Smooth muscle cell (in vitro differentiated cells): ENCODE data around the gene ITPR2. TPM values are rescaled to one million over a fixed set of nuclear protein-coding genes. Genes with fewer than 3 reads are reported as not detected.

Experiments used
- DNase-seq: peaks from one replicate; lab custom pipeline; 2025; ENCODE audit not compliant: unreplicated experiment; lab: John Stamatoyannopoulos, UW
- H2AFZ ChIP-seq: fragments of 200-600 bp; sonication (generic); 2 replicates; pipeline ENCODE4 v1.6.0; 2016; ENCODE audit warnings: antibody characterized with exemption, low read depth, mild to moderate bottlenecking
- H3F3A ChIP-seq: fragments of 200-600 bp; sonication (generic); 2 replicates; pipeline ENCODE4 v1.6.0; 2017; ENCODE audit warnings: antibody characterized with exemption, low read depth
- H3K27ac ChIP-seq: fragments of 200-600 bp; sonication (generic); 2 replicates; pipeline ENCODE4 v1.5.1; 2016; ENCODE audit warnings: low read depth, mild to moderate bottlenecking
- H3K27me3 ChIP-seq: fragments of 200-600 bp; sonication (generic); 2 replicates; pipeline ENCODE4 v1.6.1; 2016; ENCODE audit warnings: low read depth, mild to moderate bottlenecking
- H3K36me3 ChIP-seq: fragments of 200-600 bp; sonication (generic); 2 replicates; pipeline ENCODE4 v1.5.1; 2016; ENCODE audit warnings: low read depth
- H3K4me1 ChIP-seq: fragments of 200-600 bp; sonication (generic); 2 replicates; pipeline ENCODE4 v1.5.1; 2016; ENCODE audit warnings: low read depth
- H3K4me2 ChIP-seq: fragments of 200-600 bp; sonication (generic); 2 replicates; pipeline ENCODE4 v1.6.0; 2016; ENCODE audit warnings: mild to moderate bottlenecking
- H3K4me3 ChIP-seq: fragments of 200-600 bp; sonication (generic); 2 replicates; pipeline ENCODE4 v1.5.1; 2016; ENCODE audit warnings: mild to moderate bottlenecking
- H3K79me2 ChIP-seq: fragments of 200-600 bp; sonication (generic); 2 replicates; pipeline ENCODE4 v1.6.0; 2016; ENCODE audit warnings: low read depth, mild to moderate bottlenecking
- H3K9ac ChIP-seq: fragments of 200-600 bp; sonication (generic); 2 replicates; pipeline ENCODE4 v1.6.0; 2016; ENCODE audit warnings: low read depth
- H3K9me3 ChIP-seq: fragments of 200-600 bp; sonication (generic); replicated peaks from 2 replicates; pipeline ENCODE4 v1.5.1; 2016; ENCODE audit warnings: low read depth
- H4K20me1 ChIP-seq: fragments of 200-600 bp; sonication (generic); 2 replicates; pipeline ENCODE4 v1.6.0; 2016; ENCODE audit warnings: low read depth
- CTCF ChIP-seq: fragments of 200-600 bp; sonication (generic); IDR thresholded peaks from 2 replicates; pipeline ENCODE4 v1.5.1; 2017; ENCODE audit warnings: borderline replicate concordance, mild to moderate bottlenecking, antibody characterized with exemption; ENCODE audit not compliant: insufficient read depth, poor library complexity, severe bottlenecking
- WGBS: methylation state at CpG from one replicate; pipeline ENCODE4 v1.1.7; 2016; ENCODE audit warnings: low lambda C conversion rate; 5-methylcytosine and 5-hydroxymethylcytosine counted together
- polyA plus RNA-seq: library from polyadenylated mRNA; unstranded; fragments of >200 nt; fragmentation: Nextera tagmentation; extraction: Ambion mirVana; gene quantifications from 2 replicates; pipeline ENCODE4 v1.2.1, GENCODE V29; 2016
- total RNA-seq: library from RNA; depleted of rRNA; stranded (reverse); fragments of >200 nt; gene quantifications from 2 replicates; pipeline ENCODE4 v1.2.3, GENCODE V29; 2014

Gene ITPR2
- total and polyA plus RNA-seq, 2 experiments from 2014 or later, result 6.8 to 17.4 TPM

GRCh38 chr12:26573225-26573909 lies 259.6 kb downstream of the ITPR2 start:
- Histone ChIP-seq H3K4me2 (no peak overlapping the region), H3F3A (no peaks in the 10 kb centered on the region), H3K27ac (no peak overlapping the region), H3K79me2 (no peaks in the 10 kb centered on the region), H3K27me3 (no peaks in the 10 kb centered on the region), H3K9ac (no peak overlapping the region), H3K4me1 (no peaks in the 10 kb centered on the region), H3K36me3 (no peaks in the 10 kb centered on the region), H2AFZ (no peak overlapping the region), H3K9me3 (no peaks in the 10 kb centered on the region), H3K4me3 (no peak overlapping the region), H4K20me1 (no peaks in the 10 kb centered on the region)
- DNase-seq, result no peak
- no peak for TF ChIP-seq CTCF
- 36% methylated on average over 1 of the region's 1 CpG for WGBS

DNA sequence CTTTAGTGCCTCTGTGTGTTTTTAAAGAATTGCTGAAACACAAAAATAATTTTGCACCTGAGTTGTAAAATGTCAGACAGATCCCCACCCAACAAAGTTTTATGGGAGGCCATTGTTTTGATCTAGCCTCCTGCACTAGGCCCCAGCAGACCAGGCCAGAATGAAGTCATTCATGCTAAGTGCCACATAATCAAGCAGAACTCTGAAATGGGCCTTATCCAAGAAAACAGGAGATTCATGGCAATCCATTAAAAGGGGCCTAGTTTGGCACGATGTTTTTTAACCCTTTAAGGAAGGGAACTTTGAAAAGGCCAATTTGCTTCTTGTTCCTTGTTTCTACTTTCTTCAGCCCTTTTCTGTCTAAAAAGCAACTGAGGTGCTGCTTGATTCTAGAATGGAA lies 260.9 kb downstream of the ITPR2 start:
- Histone ChIP-seq H3K4me1 (no peaks in the 10 kb centered on the region), H3K9ac (no peak overlapping the region), H3K4me2 (no peak overlapping the region), H3K4me3 (no peak overlapping the region), H3K27me3 (no peaks in the 10 kb centered on the region), H3K36me3 (no peaks in the 10 kb centered on the region), H3K79me2 (no peaks in the 10 kb centered on the region), H3K27ac (no peak overlapping the region), H3K9me3 (no peaks in the 10 kb centered on the region), H3F3A (no peaks in the 10 kb centered on the region), H2AFZ (no peak overlapping the region), H4K20me1 (no peaks in the 10 kb centered on the region)
- no peak for TF ChIP-seq CTCF
- no peak for DNase-seq
- 15% methylated on average over 1 of the region's 1 CpG for WGBS

- Histone ChIP-seq H3K4me2 (no peak overlapping the region), H3K4me3 (no peak overlapping the region), H3K9ac (no peak overlapping the region), H4K20me1 (no peaks in the 10 kb centered on the region), H3F3A (no peaks in the 10 kb centered on the region), H2AFZ (no peak overlapping the region), H3K36me3 (no peaks in the 10 kb centered on the region), H3K27me3 (no peaks in the 10 kb centered on the region), H3K9me3 (no peaks in the 10 kb centered on the region), H3K27ac (no peak overlapping the region), H3K79me2 (no peaks in the 10 kb centered on the region), H3K4me1 (no peaks in the 10 kb centered on the region)
- no peak for DNase-seq
- WGBS, result 91% methylated on average over 3 of the region's 3 CpGs
- TF ChIP-seq CTCF, result no peak
Observed at GRCh38 chr12:26571560-26571959, 261.4 kb downstream of the ITPR2 start.

DNA sequence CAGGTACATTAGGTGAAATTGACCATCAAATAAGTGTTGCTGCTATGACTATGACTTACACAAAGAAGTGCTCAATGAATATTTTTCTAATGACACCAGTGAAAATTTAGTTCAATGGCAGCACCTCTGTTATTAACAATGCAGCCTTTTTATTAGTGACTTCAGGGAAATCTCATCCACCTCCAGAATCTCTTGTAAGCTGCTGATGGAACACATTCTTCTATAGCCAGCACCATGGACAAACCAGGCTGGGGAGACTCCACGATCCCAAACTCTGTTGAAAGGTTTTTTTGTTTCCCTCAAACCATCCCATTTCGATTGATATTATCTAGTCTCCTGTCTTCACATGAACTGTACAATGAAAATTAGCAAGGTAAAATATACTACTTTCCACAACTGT lies 265.9 kb downstream of the ITPR2 start:
- DNase-seq, result no peak
- no peak overlapping the region for H2AFZ ChIP-seq
- no peaks in the 10 kb centered on the region for H3K27me3 ChIP-seq
- no peaks in the 10 kb centered on the region for H4K20me1 ChIP-seq
- no peak overlapping the region for H3K9ac ChIP-seq
- H3K4me2 ChIP-seq, result no peak overlapping the region
- no peaks in the 10 kb centered on the region for H3F3A ChIP-seq
- H3K4me1 ChIP-seq, result no peaks in the 10 kb centered on the region
- no peaks in the 10 kb centered on the region for H3K36me3 ChIP-seq
- no peak overlapping the region for H3K4me3 ChIP-seq
- no peak overlapping the region for H3K27ac ChIP-seq
- no peak for TF ChIP-seq CTCF
- WGBS, result 87% methylated on average over 2 of the region's 2 CpGs
- no peaks in the 10 kb centered on the region for H3K79me2 ChIP-seq
- H3K9me3 ChIP-seq, result no peaks in the 10 kb centered on the region
